A375 (cell line): Measurements from ENCODE around the gene PCDHB6. TPM values are rescaled to one million over a fixed set of nuclear protein-coding genes. Genes with fewer than 3 reads are reported as not detected.

Experiments
- total RNA-seq: library from RNA; depleted of rRNA; stranded (reverse); fragments of >200 nt; shearing (Covaris generic); gene quantifications from 2 replicates; pipeline ENCODE4 v1.2.3, GENCODE V29; 2014; rRNA removed

PCDHB6 gene
- total RNA-seq: 7.8 and 10.6 TPM in 2 replicates

DNA sequence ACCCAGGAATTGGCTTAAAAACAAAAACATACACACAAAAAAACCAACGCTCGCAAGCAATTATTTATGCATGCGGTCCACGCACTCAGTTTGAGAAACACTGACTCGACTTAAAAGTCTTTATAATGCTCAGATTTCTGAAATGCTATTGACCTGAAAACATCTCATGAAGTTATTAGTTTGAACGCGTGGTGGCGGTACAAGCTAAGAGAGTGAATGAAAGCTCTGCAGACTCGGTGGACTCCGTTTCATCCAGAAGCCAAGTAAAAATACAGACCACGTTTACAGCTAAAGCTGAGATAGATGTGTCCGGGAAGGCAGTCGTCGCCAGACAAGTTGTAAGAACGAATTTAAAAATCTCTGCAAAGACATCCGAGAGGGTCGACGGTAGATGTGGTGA lies at the start of gene PCDHB6:
PCDHB6 (plus strand) TSS at position 246 of the 400 bp plus-strand sequence. CDS start 201 bp downstream, outside the sequence.

DNA sequence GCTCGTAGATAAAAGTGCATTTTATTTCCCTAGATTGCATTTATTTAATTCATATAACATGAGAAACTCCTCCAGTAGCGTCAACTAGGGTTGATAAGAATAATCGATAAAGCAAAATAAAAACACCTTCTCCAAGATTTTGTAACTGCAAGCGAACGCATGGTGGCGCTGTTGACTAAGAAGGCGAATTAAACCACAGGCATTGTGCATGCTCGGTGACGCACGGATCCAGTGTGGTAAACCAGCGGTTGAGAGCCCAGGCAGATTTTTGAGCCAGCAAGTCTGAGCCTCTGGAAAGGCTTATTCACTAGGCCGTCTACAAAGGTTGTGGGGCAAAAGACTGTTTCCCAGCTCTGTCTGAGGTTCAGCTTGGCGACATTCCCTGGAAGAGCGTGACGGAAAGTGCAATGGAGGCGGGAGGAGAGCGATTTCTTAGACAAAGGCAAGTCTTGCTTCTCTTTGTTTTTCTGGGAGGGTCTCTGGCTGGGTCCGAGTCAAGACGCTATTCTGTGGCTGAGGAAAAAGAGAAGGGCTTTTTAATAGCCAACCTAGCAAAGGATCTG lies 49.5 kb upstream of the PCDHB6 start, which contains the start of gene PCDHB3:
PCDHB3 (plus strand) TSS at position 231 of the 563 bp plus-strand sequence; CDS start at position 408, 177 bp downstream.

DNA sequence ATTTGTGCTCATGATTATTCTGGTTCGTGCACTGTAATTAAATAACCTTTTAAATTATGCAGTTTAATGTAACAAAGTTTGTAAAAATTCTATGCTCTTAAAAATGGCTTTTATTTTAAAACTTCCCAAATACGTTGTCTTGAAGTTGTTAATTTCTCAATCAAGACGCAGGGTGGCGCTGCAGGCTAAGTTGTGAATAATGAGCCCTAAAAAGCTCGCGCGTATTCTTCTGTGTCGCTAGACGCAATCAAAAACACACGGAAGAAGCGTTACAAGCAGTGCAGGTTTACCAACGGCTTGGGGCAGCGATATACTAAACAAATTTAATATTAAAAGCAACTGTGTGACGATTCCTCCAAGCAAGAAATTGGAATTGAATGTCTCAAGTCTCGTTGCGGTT lies 28.3 kb upstream of the PCDHB6 start, which contains the start of gene PCDHB4:
PCDHB4 (plus strand) TSS at position 256 of the 400 bp plus-strand sequence. CDS start 181 bp downstream, outside the sequence.

DNA sequence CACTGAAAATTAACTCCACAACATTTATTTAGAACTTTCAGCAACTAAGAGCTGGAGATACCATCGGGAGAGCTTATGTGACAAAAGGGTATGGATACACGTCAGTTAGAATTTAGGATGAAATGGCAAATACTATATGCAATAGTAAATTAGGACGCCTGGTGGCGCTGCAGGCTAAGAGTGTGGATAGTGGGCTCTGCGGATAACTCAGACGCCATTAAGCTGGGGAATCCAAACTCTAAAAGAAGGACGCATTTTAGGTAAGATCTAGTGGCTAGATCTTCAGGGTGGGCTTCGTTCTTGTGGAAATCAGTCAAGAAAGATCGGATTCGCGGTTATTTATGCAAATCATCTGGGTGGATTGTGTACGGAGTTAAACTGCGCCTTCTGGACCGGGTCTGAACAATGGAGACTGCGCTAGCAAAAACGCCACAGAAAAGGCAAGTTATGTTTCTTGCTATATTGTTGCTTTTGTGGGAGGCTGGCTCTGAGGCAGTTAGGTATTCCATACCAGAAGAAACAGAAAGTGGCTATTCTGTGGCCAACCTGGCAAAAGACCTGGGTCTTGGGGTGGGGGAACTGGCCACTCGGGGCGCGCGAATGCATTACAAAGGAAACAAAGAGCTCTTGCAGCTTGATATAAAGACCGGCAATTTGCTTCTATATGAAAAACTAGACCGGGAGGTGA lies 14.7 kb upstream of the PCDHB6 start, which contains the start of gene PCDHB5:
PCDHB5 (plus strand) TSS at position 177 of the 688 bp plus-strand sequence; CDS start at position 406, 229 bp downstream.

DNA sequence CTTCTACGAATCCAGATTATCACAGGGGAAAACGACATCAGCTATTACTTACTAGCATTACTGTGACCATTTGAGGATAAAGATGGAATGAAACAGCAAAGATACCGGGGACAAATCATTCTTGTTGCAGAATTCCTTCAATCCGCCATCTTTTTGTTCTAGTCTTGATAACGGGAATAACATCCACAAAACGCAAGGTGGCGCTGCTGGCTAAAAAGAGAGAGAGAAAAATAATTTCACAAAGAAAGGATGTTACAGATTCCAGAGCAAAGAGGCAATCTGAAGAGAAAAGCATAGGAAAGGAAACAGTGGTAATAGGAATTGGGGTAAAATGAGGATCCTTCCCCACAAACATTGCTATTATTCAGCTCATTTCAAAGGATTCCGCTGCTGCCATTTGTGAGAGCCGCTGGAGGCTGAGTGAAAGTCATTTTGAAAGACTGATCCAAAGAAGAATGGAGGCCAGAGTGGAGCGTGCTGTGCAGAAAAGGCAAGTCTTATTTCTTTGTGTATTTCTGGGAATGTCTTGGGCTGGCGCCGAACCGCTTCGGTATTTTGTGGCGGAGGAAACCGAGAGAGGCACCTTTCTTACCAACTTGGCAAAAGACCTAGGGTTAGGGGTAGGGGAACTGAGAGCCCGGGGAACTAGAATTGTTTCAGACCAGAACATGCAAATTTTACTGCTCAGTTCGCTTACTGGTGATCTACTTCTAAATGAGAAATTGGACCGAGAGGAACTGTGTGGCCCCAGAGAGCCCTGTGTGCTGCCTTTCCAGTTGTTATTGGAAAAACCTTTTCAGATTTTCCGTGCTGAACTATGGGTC lies 22.7 kb downstream of the PCDHB6 start, which contains the start of gene PCDHB7:
PCDHB7 (plus strand) TSS at position 264 of the 824 bp plus-strand sequence; CDS start at position 456, 192 bp downstream.

DNA sequence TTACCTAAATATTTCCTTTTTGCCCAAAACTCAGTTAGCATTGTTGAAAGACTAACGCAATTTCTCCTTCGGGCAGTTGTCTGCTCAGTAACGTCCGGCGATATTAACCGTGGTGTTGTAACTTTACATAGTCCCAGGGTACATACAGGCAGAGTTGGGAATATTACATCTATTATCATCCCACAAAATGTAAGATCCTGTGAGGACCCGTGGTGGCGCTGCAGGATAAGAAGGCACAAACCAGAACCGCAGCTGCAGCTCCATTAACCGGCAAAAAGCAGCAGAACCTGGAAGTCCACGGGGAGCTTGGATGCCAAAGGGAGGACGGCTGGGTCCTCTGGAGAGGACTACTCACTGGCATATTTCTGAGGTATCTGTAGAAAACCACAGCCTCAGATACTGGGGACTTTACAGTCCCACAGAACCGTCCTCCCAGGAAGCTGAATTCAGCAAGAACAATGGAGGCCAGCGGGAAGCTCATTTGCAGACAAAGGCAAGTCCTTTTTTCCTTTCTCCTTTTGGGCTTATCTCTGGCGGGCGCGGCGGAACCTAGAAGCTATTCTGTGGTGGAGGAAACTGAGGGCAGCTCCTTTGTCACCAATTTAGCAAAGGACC lies 27.8 kb downstream of the PCDHB6 start, which contains the start of gene PCDHB8:
PCDHB8 (plus strand) TSS at position 214 of the 615 bp plus-strand sequence; CDS start at position 459, 245 bp downstream.

DNA sequence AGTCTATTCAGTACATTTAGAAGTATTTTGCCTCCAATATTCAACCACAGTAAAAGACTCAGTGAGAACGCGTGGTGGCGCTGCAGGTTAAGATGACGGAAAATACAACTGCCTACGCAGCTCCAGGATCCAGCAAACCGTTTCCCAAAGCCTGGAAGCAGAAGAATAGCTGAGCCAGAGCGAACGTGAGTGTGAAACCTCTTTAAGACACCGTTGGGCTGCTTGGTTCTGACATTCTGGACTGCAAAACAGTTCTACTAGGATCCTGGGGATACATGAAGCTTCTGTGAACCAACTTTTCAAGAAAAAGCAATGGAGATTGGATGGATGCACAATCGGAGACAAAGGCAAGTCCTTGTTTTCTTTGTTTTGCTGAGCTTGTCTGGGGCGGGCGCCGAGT lies 32.4 kb downstream of the PCDHB6 start, which contains the start of gene PCDHB16:
PCDHB16 (plus strand) TSS at position 140 of the 400 bp plus-strand sequence; CDS start at position 313, 173 bp downstream.

DNA sequence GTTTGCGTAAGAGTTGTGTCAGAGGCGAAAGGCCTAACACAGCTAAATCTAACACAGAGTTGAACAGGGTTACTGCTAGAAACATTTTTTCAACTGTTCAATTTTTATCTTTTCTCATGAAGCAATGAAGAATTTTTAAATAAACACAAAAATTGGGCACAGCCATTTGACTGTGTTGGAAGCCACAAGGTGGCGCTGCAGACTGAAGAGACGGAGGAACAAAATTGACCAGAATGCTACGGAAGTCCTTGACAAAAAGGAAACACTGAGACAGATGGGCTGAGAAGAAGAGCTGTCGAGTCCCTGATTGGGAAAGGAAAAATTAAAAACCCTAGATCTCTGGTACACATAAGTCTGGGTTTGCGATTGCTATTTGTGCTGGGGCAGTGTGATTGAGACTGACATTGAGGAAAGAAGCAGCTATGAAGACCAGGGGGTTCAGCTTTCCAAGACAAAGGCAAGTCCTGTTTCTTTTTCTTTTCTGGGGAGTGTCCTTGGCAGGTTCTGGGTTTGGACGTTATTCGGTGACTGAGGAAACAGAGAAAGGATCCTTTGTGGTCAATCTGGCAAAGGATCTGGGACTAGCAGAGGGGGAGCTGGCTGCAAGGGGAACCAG lies 37.1 kb downstream of the PCDHB6 start, which contains the start of gene PCDHB9:
PCDHB9 (plus strand) TSS at position 265 of the 616 bp plus-strand sequence; CDS start at position 423, 158 bp downstream.

DNA sequence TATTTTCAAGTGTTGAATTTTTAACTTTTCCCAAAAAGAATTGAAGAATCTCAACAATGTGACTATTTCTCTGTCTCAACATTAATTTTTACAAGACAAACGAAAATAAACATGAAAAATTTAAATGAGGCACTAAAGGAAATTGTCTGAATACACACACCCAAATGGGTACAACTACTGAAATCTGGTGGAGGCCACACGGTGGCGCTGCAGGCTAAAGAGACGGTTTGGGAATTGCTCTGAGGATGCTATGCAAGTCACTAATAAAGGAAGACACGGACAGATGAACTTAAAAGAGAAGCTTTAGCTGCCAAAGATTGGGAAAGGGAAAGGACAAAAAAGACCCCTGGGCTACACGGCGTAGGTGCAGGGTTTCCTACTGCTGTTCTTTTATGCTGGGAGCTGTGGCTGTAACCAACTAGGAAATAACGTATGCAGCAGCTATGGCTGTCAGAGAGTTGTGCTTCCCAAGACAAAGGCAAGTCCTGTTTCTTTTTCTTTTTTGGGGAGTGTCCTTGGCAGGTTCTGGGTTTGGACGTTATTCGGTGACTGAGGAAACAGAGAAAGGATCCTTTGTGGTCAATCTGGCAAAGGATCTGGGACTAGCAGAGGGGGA lies 42.4 kb downstream of the PCDHB6 start, which contains the start of gene PCDHB10:
PCDHB10 (plus strand) TSS at position 244 of the 616 bp plus-strand sequence; CDS start at position 444, 200 bp downstream.

DNA sequence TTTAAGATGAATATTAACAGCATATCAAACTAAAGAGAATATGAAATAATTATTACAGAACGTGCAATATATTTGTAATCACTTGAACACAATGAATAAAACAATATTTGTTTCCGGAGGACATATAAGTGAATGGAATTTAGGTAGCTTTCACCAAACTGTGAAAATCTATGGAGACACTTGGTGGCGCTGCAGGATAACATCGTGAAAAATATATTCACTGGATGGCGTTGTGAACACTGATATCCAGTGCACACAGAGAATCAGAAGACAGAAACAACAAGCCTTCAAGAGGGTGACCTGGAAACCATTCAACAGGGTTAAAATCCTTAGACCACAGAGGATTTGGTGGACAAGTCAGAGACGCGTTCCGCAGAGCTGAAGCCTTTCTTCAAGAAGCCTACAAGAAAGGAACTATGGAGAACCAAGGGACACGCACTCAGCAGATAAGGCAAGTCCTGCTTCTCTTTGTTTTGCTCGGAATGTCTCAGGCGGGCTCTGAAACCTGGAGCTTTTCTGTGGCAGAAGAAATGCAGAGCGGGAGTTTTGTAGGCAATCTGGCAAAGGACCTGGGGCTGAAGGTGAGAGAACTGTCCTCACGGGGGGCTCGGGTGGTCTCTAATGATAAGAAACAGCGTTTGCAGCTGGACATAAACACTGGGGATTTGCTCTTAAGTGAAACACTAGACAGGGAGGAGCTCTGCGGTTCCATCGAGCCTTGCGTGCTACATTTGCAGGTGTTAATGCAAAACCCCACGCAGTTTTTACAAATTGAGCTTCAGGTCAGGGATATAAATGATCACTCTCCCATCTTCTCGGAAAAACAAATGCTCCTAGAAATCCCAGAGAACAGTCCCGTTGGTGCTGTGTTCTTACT lies 49.7 kb downstream of the PCDHB6 start, which contains the start of gene PCDHB11:
PCDHB11 (plus strand) TSS at position 269 of the 877 bp plus-strand sequence; CDS start at position 417, 148 bp downstream.

Other genes with a start within 250 kb of the PCDHB6 start
- 1.5 and 2.3 TPM in 2 replicates for gene PCDHAC1, start 223.8 kb upstream of the PCDHB6 start, total RNA-seq
- 3.9 and 5.3 TPM in 2 replicates for gene PCDHAC2, start 183.6 kb upstream of the PCDHB6 start, total RNA-seq
- gene PCDHB1, start 98.7 kb upstream of the PCDHB6 start, total RNA-seq: 0.11 TPM in 1 of 2 replicates, not detected in the other
- 11.2 and 12.8 TPM in 2 replicates for gene PCDHB2, start 55.4 kb upstream of the PCDHB6 start, total RNA-seq
- 0.26 and 0.45 TPM in 2 replicates for gene PCDHB3, start 49.6 kb upstream of the PCDHB6 start, total RNA-seq
- 0.66 and 1.7 TPM in 2 replicates for gene PCDHB4, start 28.2 kb upstream of the PCDHB6 start, total RNA-seq
- gene PCDHB5, start 14.9 kb upstream of the PCDHB6 start, total RNA-seq: 12.2 and 12.4 TPM in 2 replicates
- gene PCDHB7, start 22.6 kb downstream of the PCDHB6 start, total RNA-seq: 5.7 and 6.7 TPM in 2 replicates
- 6.5 and 6.6 TPM in 2 replicates for gene PCDHB8, start 27.7 kb downstream of the PCDHB6 start, total RNA-seq
- 7.7 and 7.9 TPM in 2 replicates for gene PCDHB16, start 32.3 kb downstream of the PCDHB6 start, total RNA-seq
- 3.1 and 4.1 TPM in 2 replicates for gene PCDHB9, start 37.1 kb downstream of the PCDHB6 start, total RNA-seq
- 2.3 and 3.0 TPM in 2 replicates for gene PCDHB10, start 42.3 kb downstream of the PCDHB6 start, total RNA-seq
- gene PCDHB11, start 49.6 kb downstream of the PCDHB6 start, total RNA-seq: 2.7 and 3.9 TPM in 2 replicates
- 2.3 and 2.7 TPM in 2 replicates for gene PCDHB12, start 58.7 kb downstream of the PCDHB6 start, total RNA-seq
- gene PCDHB13, start 63.9 kb downstream of the PCDHB6 start, total RNA-seq: 2.4 and 2.9 TPM in 2 replicates
- gene PCDHB14, start 73.3 kb downstream of the PCDHB6 start, total RNA-seq: 1.8 and 2.9 TPM in 2 replicates
- 2.1 and 2.7 TPM in 2 replicates for gene PCDHB15, start 95.3 kb downstream of the PCDHB6 start, total RNA-seq
- gene SLC25A2, start 154.0 kb downstream of the PCDHB6 start, total RNA-seq: 0.19 TPM in 1 of 2 replicates, not detected in the other
- 92.6 and 94.6 TPM in 2 replicates for gene TAF7, start 170.7 kb downstream of the PCDHB6 start, total RNA-seq
- gene PCDHGA1, start 180.5 kb downstream of the PCDHB6 start, total RNA-seq: 2.5 TPM in 2 replicates
- 0.66 and 1.0 TPM in 2 replicates for gene PCDHGA2, start 188.7 kb downstream of the PCDHB6 start, total RNA-seq
- gene PCDHGA3, start 193.8 kb downstream of the PCDHB6 start, total RNA-seq: 0.32 and 0.79 TPM in 2 replicates
- gene PCDHGB1, start 200.0 kb downstream of the PCDHB6 start, total RNA-seq: 4.5 and 5.0 TPM in 2 replicates
- 1.9 and 2.0 TPM in 2 replicates for gene PCDHGA4, start 205.0 kb downstream of the PCDHB6 start, total RNA-seq
- gene PCDHGB2, start 209.9 kb downstream of the PCDHB6 start, total RNA-seq: 1.9 and 2.3 TPM in 2 replicates
- gene PCDHGA5, start 214.1 kb downstream of the PCDHB6 start, total RNA-seq: 1.3 and 1.4 TPM in 2 replicates
- 0.83 and 1.5 TPM in 2 replicates for gene PCDHGB3, start 220.2 kb downstream of the PCDHB6 start, total RNA-seq
- 1.2 and 1.5 TPM in 2 replicates for gene PCDHGA6, start 223.8 kb downstream of the PCDHB6 start, total RNA-seq
- gene PCDHGA7, start 232.7 kb downstream of the PCDHB6 start, total RNA-seq: 6.1 and 8.1 TPM in 2 replicates
- 2.0 TPM in 2 replicates for gene PCDHGB4, start 237.6 kb downstream of the PCDHB6 start, total RNA-seq
- 1.1 and 1.6 TPM in 2 replicates for gene PCDHGA8, start 242.6 kb downstream of the PCDHB6 start, total RNA-seq
- 1.9 and 2.4 TPM in 2 replicates for gene PCDHGB5, start 247.9 kb downstream of the PCDHB6 start, total RNA-seq